Keratinocyte (primary cell): ENCODE data around the gene DDIT4. TPM values are rescaled to one million over a fixed set of nuclear protein-coding genes. Genes with fewer than 3 reads are reported as not detected.
A peak's percentile ranks its signal among the peaks of the same experiment; 100 is the strongest.

Experiments
- DNase-seq: peaks from one replicate; pipeline ENCODE4 v3.0.0-alpha.2; 2011; ENCODE audit warnings: low read depth, missing footprints, low spot score
- FAIRE-seq: peaks from 2 replicates; lab custom pipeline; 2011; peaks lifted over from hg19 to GRCh38; lab: Jason Lieb, UNC
- H2AFZ ChIP-seq: 2 replicates; pipeline ENCODE4 v1.6.0; 2012; ENCODE audit warnings: low read length, control low read depth, inconsistent platforms; ENCODE audit not compliant: control insufficient read depth
- H3K27ac ChIP-seq: 2 replicates; pipeline ENCODE4 v1.5.1; 2011; ENCODE audit warnings: low read length; ENCODE audit not compliant: control insufficient read depth, insufficient read depth
- H3K27me3 ChIP-seq: 3 replicates; pipeline ENCODE4 v1.6.0; 2011; ENCODE audit warnings: low read length; ENCODE audit not compliant: control insufficient read depth, insufficient read depth; ENCODE audit errors: extremely low read depth
- H3K36me3 ChIP-seq, 2 experiments: 2 replicates in 1 of 2; 3 replicates in 1 of 2; pipeline ENCODE4 v1.5.1; 2011; ENCODE audit warnings: low read length in 2 of 2, mild to moderate bottlenecking in 1 of 2; ENCODE audit not compliant: control insufficient read depth in 2 of 2, insufficient read depth in 2 of 2; ENCODE audit errors: extremely low read depth in 1 of 2
- H3K4me1 ChIP-seq: 3 replicates; pipeline ENCODE4 v1.5.1; 2011; ENCODE audit warnings: low read length; ENCODE audit not compliant: control insufficient read depth, insufficient read depth; ENCODE audit errors: extremely low read depth
- H3K4me2 ChIP-seq: 3 replicates; pipeline ENCODE4 v1.6.0; 2011; ENCODE audit warnings: low read depth, low read length; ENCODE audit not compliant: control insufficient read depth, insufficient read depth; ENCODE audit errors: extremely low read depth
- H3K4me3 ChIP-seq, 3 experiments: fragments of 200-600 bp in 1 of 3; sonication (generic) in 1 of 3; 2 replicates in 2 of 3; 3 replicates in 1 of 3; pipeline ENCODE4 v1.5.1; 2011 to 2016; ENCODE audit warnings: low read length in 3 of 3, mild to moderate bottlenecking in 3 of 3, control low read depth in 2 of 3, inconsistent platforms in 1 of 3, low read depth in 1 of 3, mixed read lengths in 1 of 3, mixed run types in 1 of 3, moderate library complexity in 1 of 3; ENCODE audit not compliant: control insufficient read depth in 2 of 3, insufficient read depth in 2 of 3; ENCODE audit errors: extremely low read depth in 1 of 3
- H3K79me2 ChIP-seq: 2 replicates; pipeline ENCODE4 v1.6.0; 2012; ENCODE audit warnings: low read length; ENCODE audit not compliant: control insufficient read depth, insufficient read depth
- H3K9ac ChIP-seq: 3 replicates; pipeline ENCODE4 v1.6.0; 2011; ENCODE audit warnings: low read length; ENCODE audit not compliant: control insufficient read depth, insufficient read depth; ENCODE audit errors: extremely low read depth
- H3K9me1 ChIP-seq: 3 replicates; pipeline ENCODE4 v1.6.0; 2011; ENCODE audit warnings: low read length; ENCODE audit not compliant: control insufficient read depth, insufficient read depth; ENCODE audit errors: extremely low read depth
- H3K9me3 ChIP-seq: 2 replicates; pipeline ENCODE4 v1.5.1; 2012; ENCODE audit warnings: low read depth, low read length; ENCODE audit not compliant: control insufficient read depth
- H4K20me1 ChIP-seq: 3 replicates; pipeline ENCODE4 v1.6.0; 2011; ENCODE audit warnings: low read length; ENCODE audit not compliant: control insufficient read depth, insufficient read depth; ENCODE audit errors: extremely low read depth
- CTCF ChIP-seq, 3 experiments: IDR thresholded peaks in 1 of 3; conservative IDR thresholded peaks in 1 of 3; optimal IDR thresholded peaks in 1 of 3; 2 replicates in 2 of 3; 3 replicates in 1 of 3; pipeline versions ENCODE3 to v1.5.1; 2011; ENCODE audit warnings: low read length in 3 of 3, mild to moderate bottlenecking in 3 of 3, moderate library complexity in 2 of 3, control low read depth in 1 of 3, inconsistent platforms in 1 of 3; ENCODE audit not compliant: insufficient read depth in 2 of 3; ENCODE audit errors: extremely low read depth in 1 of 3
- EZH2 ChIP-seq: IDR thresholded peaks from one replicate; pipeline ENCODE4 v1.6.1; 2012; ENCODE audit warnings: inconsistent platforms, mild to moderate bottlenecking, low read length, moderate library complexity
- dilution Hi-C: fragments of 300-500 bp; cut with MboI; formaldehyde crosslinking; loops from one replicate; pipeline ENCODE4 v1.7.0; 2020; ENCODE audit warnings: low sequenced_read_pairs; ENCODE audit not compliant: extremely low pct_ligation_motif_present
- polyA plus RNA-seq, 5 experiments: library from polyadenylated mRNA; depleted of rRNA in 3 of 5; stranded (reverse) in 3 of 5; stranded (forward) in 1 of 5; unstranded in 1 of 5; fragments of >200 nt; gene quantifications; 1 replicate in 1 of 5; 2 replicates in 3 of 5; 3 replicates in 1 of 5; pipeline versions ENCODE4 v1.2.1 to v1.2.3, GENCODE V29; 2011 to 2012; ENCODE audit warnings: missing spikeins in 2 of 5, low read depth in 1 of 5, low replicate concordance in 1 of 5

DDIT4 gene
- polyA plus RNA-seq, 1 donor (not counting 4 experiments of a cell fraction or from before 2014, with no cell fraction given) = 248 TPM

- H3K79me2 ChIP-seq = no peaks in the 10 kb centered on the region
- dilution Hi-C loops = no loop called here
- H3K9me1 ChIP-seq = no peaks in the 10 kb centered on the region
- H3K9me3 ChIP-seq = no peaks in the 10 kb centered on the region
- H3K9ac ChIP-seq = peak overlapping the region; percentile 91
- TF ChIP-seq CTCF (optimal IDR thresholded peaks at IDR 0.05 in 1 of 3, IDR thresholded peaks at IDR 0.05 in 1 of 3, conservative IDR thresholded peaks at IDR 0.05 in 1 of 3; ENCODE audit: extremely low read depth in 1 of 3, insufficient read depth in 2 of 3, low read length in 3 of 3) (no peak), EZH2 (no peak)
- FAIRE-seq (no peak), DNase-seq (no peak)
- H3K4me2 ChIP-seq = no peak overlapping the region
- no peak overlapping the region for H3K4me3 ChIP-seq
- no peaks in the 10 kb centered on the region for H3K36me3 ChIP-seq
- no peaks in the 10 kb centered on the region for H4K20me1 ChIP-seq
- peaks cover 52% of the 10 kb centered on the region for H3K4me1 ChIP-seq
- H3K27me3 ChIP-seq = no peaks in the 10 kb centered on the region
- H3K27ac ChIP-seq = peak overlapping the region; percentile 94
- H2AFZ ChIP-seq = no peak overlapping the region
Observed at GRCh38 chr10:72323771-72324191, 50.1 kb downstream of the DDIT4 start.

Other genes starting within 250 kb of the DDIT4 start
- 0.03 to 0.18 TPM (median 0.14 TPM) in 3 replicates for gene SPOCK2, start 185.4 kb upstream of the DDIT4 start, polyA plus RNA-seq
- 61.6 to 93.9 TPM (median 70.2 TPM) in 3 replicates for gene ANAPC16, start 57.9 kb upstream of the DDIT4 start, polyA plus RNA-seq
- 21.3 to 32.9 TPM (median 31.9 TPM) in 3 replicates for gene ASCC1, start 57.6 kb upstream of the DDIT4 start, polyA plus RNA-seq
- 11.5 to 19.3 TPM (median 12.0 TPM) in 3 replicates for gene DNAJB12, start 81.0 kb downstream of the DDIT4 start, polyA plus RNA-seq